Raji (cell line): Measurements from ENCODE around the gene HOXC11.

Source experiments
- POLR2A ChIP-seq: IDR thresholded peaks from 2 replicates; pipeline ENCODE4 v1.6.1; 2011; ENCODE audit warnings: low read depth, low read length, control low read depth; ENCODE audit not compliant: insufficient read depth

Gene HOXC11

DNA sequence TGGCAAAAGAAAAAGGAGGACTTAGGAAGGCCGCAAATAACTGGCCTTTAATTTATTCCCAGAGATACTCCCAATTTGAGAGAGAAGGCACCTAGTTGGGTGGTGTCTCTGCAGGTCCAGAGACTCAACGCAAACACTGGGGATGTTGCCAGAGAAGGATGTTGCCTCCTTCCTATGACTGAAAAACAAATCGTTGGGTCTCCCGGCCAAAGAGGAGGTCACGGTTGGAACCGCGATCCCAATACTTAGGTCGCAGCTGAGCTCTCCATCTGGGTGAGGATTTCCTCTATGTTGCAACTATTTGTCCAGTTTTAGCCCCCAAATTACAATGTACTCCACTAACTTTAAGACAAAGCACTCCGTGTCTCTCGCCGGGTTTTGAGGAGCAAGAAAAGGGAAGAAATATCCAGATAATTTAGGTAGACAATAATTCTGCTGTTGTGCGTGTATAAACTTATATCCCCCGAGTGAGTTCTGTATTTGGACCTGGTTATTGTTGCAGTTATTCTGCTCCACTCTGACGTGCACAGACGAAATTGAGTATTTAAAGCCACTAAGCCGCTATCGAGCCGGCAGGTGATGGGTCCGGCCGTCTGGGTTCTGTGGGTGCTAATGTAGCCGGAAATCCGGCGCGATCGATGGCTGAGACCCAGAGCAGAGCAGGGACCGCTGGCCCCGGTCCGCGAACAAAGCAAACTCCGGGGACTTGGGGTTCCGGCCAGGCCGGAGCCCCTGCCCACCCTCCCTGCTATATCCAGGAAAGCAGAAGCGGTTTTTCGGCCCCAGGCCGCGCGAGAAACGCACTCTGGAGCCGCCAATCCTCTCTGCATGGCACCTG, 12.5 kb upstream of the HOXC11 start:
- TF ChIP-seq POLR2A: no peak

DNA sequence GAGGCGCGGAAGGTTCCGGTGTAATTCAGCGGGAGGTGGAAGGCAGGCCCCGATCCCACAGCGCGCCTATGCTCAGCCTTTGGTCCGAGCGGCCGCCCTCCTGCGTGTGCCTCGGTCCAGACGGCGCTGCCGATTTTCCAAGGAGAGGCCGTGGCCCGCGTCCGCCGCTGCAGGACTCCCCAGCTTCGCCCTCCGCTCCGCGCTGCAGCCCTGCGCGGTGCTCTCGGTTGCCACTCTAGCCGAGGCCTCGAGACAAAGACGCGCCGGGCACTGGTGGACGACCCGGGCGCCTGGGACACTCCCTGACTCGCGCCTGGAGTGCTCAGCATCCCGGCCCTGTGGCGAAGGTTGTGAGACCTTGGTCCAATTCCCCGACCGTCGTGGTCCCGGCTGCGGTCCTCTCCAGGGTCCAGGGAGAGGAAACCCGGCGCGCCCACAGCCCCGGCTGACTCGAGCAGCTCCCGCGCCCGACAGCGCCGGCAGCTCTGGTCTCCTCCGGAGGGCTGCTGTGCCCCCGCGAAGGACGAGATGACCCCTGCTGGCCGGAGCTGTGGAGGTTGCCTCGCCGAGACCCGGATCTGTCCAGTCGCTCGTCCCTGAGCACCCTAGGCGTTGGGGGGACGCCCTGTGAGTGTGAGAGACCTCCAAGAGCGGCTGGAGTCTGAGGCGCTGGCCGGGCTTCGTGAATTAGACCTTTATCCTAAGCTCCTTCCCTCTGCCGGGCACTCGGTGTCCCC, 11.7 kb upstream of the HOXC11 start:
- no peak for TF ChIP-seq POLR2A

- TF ChIP-seq POLR2A: no peak
Measured at GRCh38 chr12:53963005-53963404, 9.9 kb upstream of the HOXC11 start.

DNA sequence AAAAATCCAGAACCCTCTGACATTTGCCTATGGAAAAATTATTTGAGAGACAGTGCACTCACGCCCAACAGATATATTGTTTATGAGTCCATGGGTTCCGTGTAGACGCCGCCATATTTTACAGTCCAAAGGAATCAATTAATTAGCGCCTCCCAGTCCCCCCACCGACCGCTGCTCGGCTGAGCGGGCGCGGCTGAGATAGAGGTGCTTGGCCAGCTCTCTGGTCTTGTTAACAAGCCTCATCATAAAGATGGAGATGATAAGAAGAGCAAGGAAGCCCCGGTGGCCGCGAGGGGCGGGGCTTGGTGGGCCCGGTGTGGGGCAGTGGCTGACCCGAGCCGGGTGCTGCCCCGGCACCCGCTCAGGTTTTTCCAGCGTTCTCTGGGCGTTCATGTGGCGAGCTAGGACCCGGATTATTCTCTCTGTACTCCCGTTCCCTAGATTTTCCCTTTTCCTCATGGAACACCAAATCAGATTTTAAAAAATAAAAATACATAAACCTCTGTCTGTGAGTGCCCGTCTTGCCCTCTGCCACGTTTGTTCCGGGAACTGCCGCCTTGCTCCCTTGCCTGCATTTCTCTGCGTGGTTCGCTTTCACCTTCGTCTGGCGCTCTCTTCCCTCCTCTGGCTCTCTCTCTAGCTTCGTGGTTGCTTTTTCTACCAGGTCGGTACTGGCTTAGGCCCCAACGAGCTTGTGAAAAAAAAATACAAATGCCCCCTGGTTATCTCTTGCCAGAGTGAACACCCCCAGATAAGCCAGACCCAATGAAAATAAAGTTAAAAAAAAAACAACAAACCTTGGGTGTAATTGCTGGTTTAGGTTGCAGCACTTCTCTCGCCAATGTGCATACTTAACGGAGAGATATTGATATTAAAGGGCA, 9.3 kb upstream of the HOXC11 start:
- TF ChIP-seq POLR2A: no peak

- no peak for TF ChIP-seq POLR2A
Measured at GRCh38 chr12:53964315-53964713, 8.6 kb upstream of the HOXC11 start.

- TF ChIP-seq POLR2A: no peak
Measured at GRCh38 chr12:53965281-53966084, 7.4 kb upstream of the HOXC11 start.

GRCh38 chr12:53966085-53966384, 6.9 kb upstream of the HOXC11 start:
- no peak for TF ChIP-seq POLR2A

GRCh38 chr12:53966385-53967133, 6.4 kb upstream of the HOXC11 start:
- no peak for TF ChIP-seq POLR2A

GRCh38 chr12:53967421-53967925, 5.5 kb upstream of the HOXC11 start:
- no peak for TF ChIP-seq POLR2A

- no peak for TF ChIP-seq POLR2A
Measured at GRCh38 chr12:53968214-53969127, 4.5 kb upstream of the HOXC11 start.

GRCh38 chr12:53969588-53970259, 3.2 kb upstream of the HOXC11 start:
- TF ChIP-seq POLR2A: no peak

DNA sequence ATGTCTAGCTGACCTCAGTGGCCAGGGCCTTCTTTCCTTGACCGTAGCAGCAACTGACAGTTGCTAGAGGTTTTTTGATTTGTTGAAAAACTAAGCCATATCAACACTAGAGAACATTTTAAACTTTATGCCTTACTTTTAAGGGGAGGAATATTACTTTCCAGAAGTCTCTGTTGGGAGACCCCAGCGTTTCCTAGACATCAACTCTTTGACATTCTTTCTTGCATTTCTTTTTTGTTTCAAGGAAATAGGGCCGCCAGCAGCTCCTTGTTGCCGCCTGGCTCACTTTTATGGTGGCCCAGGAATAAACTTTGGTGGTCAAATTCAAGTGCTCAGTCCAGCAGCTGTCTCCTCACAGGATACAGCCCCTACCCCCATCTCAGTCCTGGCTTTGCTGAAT, 2.5 kb upstream of the HOXC11 start:
- TF ChIP-seq POLR2A: no peak
